DOHH2 (cell line): ENCODE results near the gene MAP2K5.

Experiments
- H3F3A ChIP-seq: fragments of 200-600 bp; sonication (generic), shearing (Covaris generic); 2 replicates; pipeline ENCODE4 v1.6.0; 2016; ENCODE audit warnings: antibody characterized with exemption, mild to moderate bottlenecking; ENCODE audit not compliant: control insufficient read depth, insufficient read depth
- H3K27ac ChIP-seq: fragments of 200-600 bp; sonication (generic); 2 replicates; pipeline ENCODE4 v1.5.1; 2014; ENCODE audit warnings: low read depth, mild to moderate bottlenecking, low read length, moderate library complexity
- H3K27me3 ChIP-seq: fragments of 200-600 bp; sonication (generic); 2 replicates; pipeline ENCODE4 v1.6.1; 2014; ENCODE audit warnings: mild to moderate bottlenecking, low read length, mixed read lengths; ENCODE audit not compliant: control insufficient read depth
- H3K36me3 ChIP-seq: fragments of 200-600 bp; sonication (generic); 2 replicates; pipeline ENCODE4 v1.6.1; 2014; ENCODE audit warnings: mild to moderate bottlenecking, low read length, moderate library complexity, mixed read lengths; ENCODE audit not compliant: control insufficient read depth
- H3K4me1 ChIP-seq: fragments of 200-600 bp; sonication (generic); 2 replicates; pipeline ENCODE4 v1.6.1; 2014; ENCODE audit warnings: mild to moderate bottlenecking, low read length, mixed read lengths; ENCODE audit not compliant: control insufficient read depth
- H3K4me2 ChIP-seq: fragments of 200-600 bp; sonication (generic); 2 replicates; pipeline ENCODE4 v1.6.0; 2014; ENCODE audit warnings: mild to moderate bottlenecking, low read length, moderate library complexity
- H3K4me3 ChIP-seq: fragments of 200-600 bp; sonication (generic); 2 replicates; pipeline ENCODE4 v1.5.1; 2014; ENCODE audit warnings: mild to moderate bottlenecking, low read length, mixed read lengths
- H3K79me2 ChIP-seq: fragments of 200-600 bp; sonication (generic); 2 replicates; pipeline ENCODE4 v1.6.1; 2014; ENCODE audit warnings: mild to moderate bottlenecking, low read length, mixed read lengths; ENCODE audit not compliant: control insufficient read depth
- H3K9me2 ChIP-seq: fragments of 200-600 bp; sonication (generic); replicated peaks from 2 replicates; pipeline ENCODE4 v1.6.1; 2014; ENCODE audit warnings: mild to moderate bottlenecking, low read length, mixed read lengths; ENCODE audit not compliant: control insufficient read depth
- H3K9me3 ChIP-seq: fragments of 200-600 bp; sonication (generic); 2 replicates; pipeline ENCODE4 v1.6.1; 2014; ENCODE audit warnings: antibody characterized with exemption, low read length, mixed read lengths; ENCODE audit not compliant: control insufficient read depth, insufficient read depth
- H4K20me1 ChIP-seq: fragments of 200-600 bp; sonication (generic); 2 replicates; pipeline ENCODE4 v1.6.0; 2014; ENCODE audit warnings: low read depth, mild to moderate bottlenecking, antibody characterized with exemption, low read length, moderate library complexity; ENCODE audit not compliant: control insufficient read depth, insufficient read depth
- CTCF ChIP-seq: fragments of 200-600 bp; sonication (generic); IDR thresholded peaks from one replicate; pipeline ENCODE4 v1.5.1; 2014; ENCODE audit warnings: antibody characterized with exemption, mild to moderate bottlenecking, low read depth, low read length; ENCODE audit not compliant: poor library complexity, severe bottlenecking
- EZH2phosphoT487 ChIP-seq: fragments of 200-600 bp; sonication (generic); IDR thresholded peaks from 2 replicates; pipeline ENCODE4 v1.6.1; 2017; ENCODE audit warnings: borderline replicate concordance, mild to moderate bottlenecking, antibody characterized with exemption, low read length, moderate library complexity, mixed read lengths

The MAP2K5 gene

GRCh38 chr15:67690936-67691335 lies 148.4 kb downstream of the MAP2K5 start:
- Histone ChIP-seq H3F3A (no peaks in the 10 kb centered on the region), H3K9me3 (peaks cover 2% of the 10 kb centered on the region; the same call in 1 of the 2 replicates), H3K27me3 (no peaks in the 10 kb centered on the region), H3K4me3 (no peak overlapping the region), H3K79me2 (no peaks in the 10 kb centered on the region), H3K36me3 (no peaks in the 10 kb centered on the region), H4K20me1 (no peaks in the 10 kb centered on the region), H3K9me2 (no peaks in the 10 kb centered on the region), H3K4me1 (no peaks in the 10 kb centered on the region), H3K4me2 (no peak overlapping the region), H3K27ac (no peak overlapping the region)
- TF ChIP-seq CTCF, result no peak
- no peak for TF ChIP-seq EZH2phosphoT487

GRCh38 chr15:67691450-67691849 lies 148.9 kb downstream of the MAP2K5 start:
- Histone ChIP-seq H3K4me2 (no peak overlapping the region), H3K27ac (no peak overlapping the region), H3F3A (no peaks in the 10 kb centered on the region), H3K4me1 (no peaks in the 10 kb centered on the region), H3K79me2 (no peaks in the 10 kb centered on the region), H3K9me3 (no peaks in the 10 kb centered on the region), H3K9me2 (no peaks in the 10 kb centered on the region), H3K27me3 (no peaks in the 10 kb centered on the region), H3K4me3 (no peak overlapping the region), H4K20me1 (no peaks in the 10 kb centered on the region), H3K36me3 (no peaks in the 10 kb centered on the region)
- no peak for TF ChIP-seq CTCF

GRCh38 chr15:67692573-67692972 lies 150.1 kb downstream of the MAP2K5 start:
- Histone ChIP-seq H3K4me3 (no peak overlapping the region), H3K27ac (no peak overlapping the region), H4K20me1 (no peaks in the 10 kb centered on the region), H3K4me1 (no peaks in the 10 kb centered on the region), H3K27me3 (no peaks in the 10 kb centered on the region), H3K9me3 (no peaks in the 10 kb centered on the region), H3K79me2 (no peaks in the 10 kb centered on the region), H3F3A (no peaks in the 10 kb centered on the region), H3K36me3 (no peaks in the 10 kb centered on the region), H3K4me2 (no peak overlapping the region), H3K9me2 (no peaks in the 10 kb centered on the region)
- TF ChIP-seq CTCF, result no peak
- TF ChIP-seq EZH2phosphoT487, result no peak

GRCh38 chr15:67696087-67696486 lies 153.6 kb downstream of the MAP2K5 start:
- H3F3A ChIP-seq, result no peaks in the 10 kb centered on the region
- H3K4me1 ChIP-seq, result no peaks in the 10 kb centered on the region
- H3K27ac ChIP-seq, result no peak overlapping the region
- H3K9me3 ChIP-seq, result no peaks in the 10 kb centered on the region
- no peaks in the 10 kb centered on the region for H3K36me3 ChIP-seq
- H3K4me2 ChIP-seq, result no peak overlapping the region
- TF ChIP-seq CTCF (no peak), EZH2phosphoT487 (no peak)
- H4K20me1 ChIP-seq, result no peaks in the 10 kb centered on the region
- no peaks in the 10 kb centered on the region for H3K27me3 ChIP-seq
- H3K9me2 ChIP-seq, result no peaks in the 10 kb centered on the region
- no peak overlapping the region for H3K4me3 ChIP-seq
- no peaks in the 10 kb centered on the region for H3K79me2 ChIP-seq
